NT2/D1 (cell line): Measurements from ENCODE around the gene NFYC.

ENCODE experiments used
- SUZ12 ChIP-seq: IDR thresholded peaks from 2 replicates; pipeline ENCODE4 v1.6.1; 2011; ENCODE audit not compliant: insufficient read length, insufficient read depth; ENCODE audit errors: extremely low read depth
- YY1 ChIP-seq: IDR thresholded peaks from 2 replicates; pipeline ENCODE4 v1.6.1; 2011; ENCODE audit not compliant: insufficient read length, insufficient read depth
- ZNF274 ChIP-seq: IDR thresholded peaks from 2 replicates; pipeline ENCODE4 v1.6.1; 2011; ENCODE audit warnings: mild to moderate bottlenecking, low read depth, low read length

DNA sequence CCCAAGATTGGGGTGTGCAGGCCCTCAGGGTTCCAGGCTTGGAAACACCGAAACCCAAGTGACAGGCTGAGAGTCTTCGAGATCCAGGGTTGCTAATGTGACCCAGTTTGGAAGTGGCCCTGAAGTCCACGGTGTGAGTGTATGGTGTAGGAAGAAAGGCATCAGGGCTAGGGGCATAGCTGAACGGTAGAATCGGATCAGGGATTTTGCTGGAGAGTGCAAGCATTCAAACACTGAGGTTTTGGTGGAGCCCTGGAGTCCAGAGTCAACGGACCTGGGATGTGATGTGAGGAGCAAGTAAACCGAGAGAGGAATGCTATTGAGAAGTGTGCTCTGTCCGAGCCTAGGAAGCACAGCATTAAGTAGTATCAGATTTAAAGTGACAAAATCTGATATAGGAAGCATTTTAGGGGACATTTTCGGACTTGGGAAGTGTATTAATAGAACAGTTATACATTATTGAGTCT is 958 bp downstream of the NFYC start:
- TF ChIP-seq ZNF274 (no peak), YY1 (no peak), SUZ12 (no peak)
